NCI-H1092 treated with DMSO at 0.1 percent for 48 hours (cell line): Measurements from ENCODE around the gene GATC.
"Not testable (repeated sequence)": the region's sequence is repeated elsewhere in the genome, so short reads cannot be mapped to it uniquely, and the experiment has no call there.

Experiments used
- DNase-seq: peaks from one replicate; lab custom pipeline; 2025; lab: John Stamatoyannopoulos, UW

GATC gene

DNA sequence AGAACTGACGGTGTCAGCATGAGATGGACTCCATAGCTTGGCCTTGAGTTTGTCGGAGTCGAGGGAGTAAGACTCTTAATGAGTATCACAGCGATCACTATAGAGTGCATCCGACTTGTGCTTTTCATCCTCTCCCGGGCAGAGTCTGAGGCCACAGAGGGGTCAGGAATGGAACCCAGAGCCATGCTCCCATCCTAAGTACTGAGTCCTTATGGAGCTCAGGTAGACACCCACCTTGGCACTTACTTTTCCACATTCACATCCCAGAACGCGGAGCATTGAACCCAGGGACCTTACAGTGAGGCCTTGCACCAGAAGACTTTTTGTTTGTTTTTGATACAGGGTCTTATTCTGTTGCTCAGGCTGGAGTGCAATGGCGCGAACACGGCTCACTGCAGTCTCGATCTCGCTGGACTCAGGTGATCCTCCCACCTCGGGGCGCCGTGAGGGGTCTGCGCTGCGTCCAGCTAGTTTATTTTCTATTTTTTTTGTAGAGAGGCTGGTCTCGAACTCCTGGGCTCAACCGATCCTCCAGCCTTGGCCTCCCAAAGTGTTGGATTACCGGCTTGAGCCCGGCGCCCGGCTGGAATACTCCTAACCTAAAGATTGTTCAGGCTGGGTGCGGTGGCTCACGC, 24.0 kb downstream of the GATC start:
- peak; percentile 14 for DNase-seq

DNA sequence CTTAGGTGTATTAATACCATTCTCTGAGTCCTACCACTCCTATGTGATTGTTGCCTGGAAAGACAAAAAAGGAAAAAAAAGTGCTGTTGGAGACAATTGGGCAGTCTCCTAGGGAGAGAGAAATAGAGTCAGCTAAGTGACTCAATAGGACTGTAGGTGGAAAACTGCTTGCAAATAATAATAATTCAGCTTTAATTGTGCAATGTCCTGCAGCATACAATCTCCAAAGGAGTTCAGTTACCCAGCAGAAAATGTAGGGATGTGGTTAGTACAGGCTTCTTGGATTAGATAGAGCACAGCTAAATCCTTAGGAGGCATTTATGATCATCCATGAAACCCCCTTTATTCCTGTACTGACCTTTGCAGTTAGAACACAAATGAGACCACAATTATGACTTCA, 26.3 kb downstream of the GATC start:
- DNase-seq, result no peak

DNA sequence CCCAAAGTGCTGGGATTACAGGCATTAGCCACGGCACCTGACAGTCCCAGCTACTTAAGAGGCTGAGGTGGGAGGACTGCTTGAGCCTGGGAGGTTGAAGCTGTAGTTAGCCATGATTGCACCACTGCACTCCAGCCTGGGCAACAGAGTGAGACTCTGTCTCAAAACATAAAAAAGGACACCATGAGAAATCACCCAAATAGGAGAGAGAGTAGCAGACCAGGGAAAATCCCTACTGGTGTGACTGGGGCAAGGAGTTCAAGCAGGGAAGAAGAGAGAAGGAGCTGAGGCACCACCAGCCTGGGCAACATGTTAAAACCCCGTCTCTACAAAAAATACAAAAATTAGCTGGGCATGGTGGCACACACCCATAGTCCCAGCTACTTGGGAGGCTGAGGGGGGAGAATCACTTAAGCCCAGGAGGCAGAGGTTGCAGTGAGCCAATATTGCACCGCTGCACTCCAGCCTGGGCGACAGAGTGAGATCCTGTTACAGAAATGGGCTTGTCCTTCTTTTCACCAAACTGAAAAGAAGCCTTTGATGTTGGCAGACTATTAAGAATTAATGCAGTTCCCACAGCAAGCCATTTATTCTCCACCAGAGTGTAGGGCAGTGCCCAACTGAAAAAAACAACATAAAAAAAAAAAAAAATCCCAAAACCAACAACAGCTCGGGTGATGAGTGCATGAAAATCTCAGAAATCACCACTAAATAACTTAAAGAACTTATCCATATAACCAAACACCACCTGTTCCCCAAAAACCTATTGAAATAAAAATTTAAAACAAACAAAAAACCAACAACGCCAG, 27.8 kb downstream of the GATC start:
- no peak for DNase-seq

DNA sequence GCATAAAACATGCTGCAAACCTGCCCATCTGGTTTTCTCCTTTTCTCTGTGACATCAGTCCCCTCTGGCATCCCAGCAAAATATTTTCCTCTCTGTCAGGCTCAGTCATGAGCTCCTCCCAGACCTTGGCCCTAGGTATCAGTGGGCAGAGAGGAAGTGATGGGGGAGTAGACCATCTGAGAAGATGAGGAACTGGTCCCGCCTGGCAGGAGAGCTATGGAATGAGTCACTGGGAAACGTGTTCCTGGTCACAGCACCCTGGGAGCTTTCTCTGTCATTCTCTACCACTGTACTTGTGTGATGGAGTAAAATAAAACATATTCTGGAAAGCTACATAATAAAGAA, 28.3 kb downstream of the GATC start:
- no peak for DNase-seq

DNA sequence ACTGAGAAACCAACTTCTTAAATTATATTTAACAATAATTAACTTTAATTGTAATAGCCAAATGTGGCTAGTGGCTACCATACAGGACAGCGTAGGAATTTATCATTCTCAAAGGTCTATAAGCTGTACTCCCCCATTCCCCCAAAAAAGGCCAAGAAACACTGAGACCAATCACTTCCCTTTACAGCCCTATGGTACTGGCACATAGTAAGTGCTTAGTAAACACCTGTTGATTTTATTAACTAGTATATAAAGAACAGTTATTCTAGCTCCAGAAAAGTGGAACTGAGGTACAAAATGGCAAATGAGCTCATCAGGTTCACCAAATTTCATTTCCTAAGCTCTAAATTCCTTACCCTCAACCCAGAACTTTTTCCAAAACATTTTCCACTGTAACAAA, 29.4 kb downstream of the GATC start:
- no peak for DNase-seq

DNA sequence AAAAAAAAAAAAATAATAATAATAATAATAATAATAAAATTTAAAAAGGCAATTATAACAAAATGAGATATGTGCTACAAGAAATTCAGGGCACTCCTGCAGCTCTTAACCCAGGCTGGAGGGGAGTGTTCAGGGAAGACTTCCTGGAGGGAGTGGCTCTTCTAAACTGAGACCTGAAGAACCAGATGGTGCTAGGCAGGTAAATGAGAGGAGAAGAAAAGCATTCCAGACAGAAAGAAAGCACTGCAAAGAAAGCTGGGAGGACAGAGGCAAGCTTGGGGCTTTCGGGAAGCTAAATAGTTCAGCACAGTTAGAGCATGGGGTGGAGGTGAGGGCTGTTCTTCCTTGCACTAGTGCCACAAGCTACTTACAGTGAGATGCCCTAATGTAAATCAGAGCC, 33.2 kb downstream of the GATC start:
- no peak for DNase-seq

DNA sequence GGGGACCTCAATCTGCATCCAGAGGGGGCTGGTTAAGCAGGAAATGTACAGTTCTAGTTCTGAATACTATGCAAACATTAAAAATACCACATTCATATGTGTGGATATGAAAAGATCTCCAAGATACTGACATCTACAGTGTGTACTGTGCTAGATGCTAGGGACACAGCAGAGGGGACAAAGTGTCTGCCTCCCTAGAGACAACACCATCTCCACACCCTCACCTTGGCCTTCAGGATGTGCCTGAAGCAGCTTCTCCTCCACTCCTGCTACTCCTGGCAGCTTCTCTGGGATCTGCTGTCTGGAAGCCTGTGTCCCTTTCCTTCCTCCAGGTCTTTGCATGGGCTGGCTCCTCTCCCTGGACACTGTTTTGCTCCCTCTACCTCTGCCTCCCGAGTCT, 34.0 kb downstream of the GATC start:
- no peak for DNase-seq

DNA sequence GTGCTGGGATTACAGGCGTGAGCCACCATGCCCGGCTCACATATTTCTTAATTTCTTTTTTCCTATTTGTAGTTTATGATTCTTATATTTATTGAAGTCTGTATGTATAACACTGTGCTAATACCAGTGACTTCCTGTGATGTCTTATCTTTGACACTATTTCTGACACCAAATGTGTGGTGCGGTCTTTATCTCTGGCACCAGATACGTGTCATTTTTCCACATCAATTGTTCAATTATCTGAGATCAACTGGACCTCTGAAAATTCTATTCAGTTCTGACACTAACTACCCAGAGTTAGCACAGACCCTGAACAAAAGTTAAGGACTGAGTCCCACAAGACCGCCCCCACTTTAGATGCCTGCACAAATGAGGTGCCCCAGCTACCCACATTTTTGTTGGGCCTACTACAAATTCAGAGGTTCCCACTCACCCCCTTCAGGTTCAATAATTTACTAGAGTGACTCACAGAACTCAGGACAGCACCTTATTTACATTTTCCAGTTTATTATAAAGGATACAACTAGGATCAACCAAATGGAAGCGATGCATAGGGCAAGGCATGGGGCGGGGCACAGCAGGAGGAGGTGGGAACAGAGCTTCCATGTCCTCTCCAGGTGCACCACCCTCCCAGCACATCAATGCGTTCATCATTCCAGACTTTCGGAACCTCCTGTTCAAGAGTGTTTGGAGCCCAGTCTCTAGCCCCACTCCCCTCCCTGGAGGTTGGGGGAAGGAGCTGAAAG, 35.0 kb downstream of the GATC start:
- DNase-seq, result no peak

DNA sequence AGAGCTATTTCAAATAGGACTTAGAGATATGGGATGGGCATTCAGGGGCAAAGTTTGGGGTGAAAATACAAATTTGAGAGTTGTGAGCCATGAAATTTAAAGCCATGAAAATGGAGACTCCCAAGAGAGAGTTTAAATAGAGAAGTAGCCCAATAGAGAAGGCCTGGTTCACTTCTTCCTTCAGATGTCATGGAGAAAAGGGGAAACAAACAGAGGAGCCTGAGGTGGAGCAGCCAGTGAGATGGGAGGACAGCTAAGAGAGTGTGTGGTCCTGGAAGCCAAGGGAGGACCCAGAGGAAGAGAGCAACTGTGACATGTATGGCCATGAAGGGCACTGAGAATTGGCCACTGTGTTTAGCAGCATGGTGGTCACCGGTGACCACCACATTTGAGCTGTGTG, 37.4 kb downstream of the GATC start:
- no peak for DNase-seq

DNA sequence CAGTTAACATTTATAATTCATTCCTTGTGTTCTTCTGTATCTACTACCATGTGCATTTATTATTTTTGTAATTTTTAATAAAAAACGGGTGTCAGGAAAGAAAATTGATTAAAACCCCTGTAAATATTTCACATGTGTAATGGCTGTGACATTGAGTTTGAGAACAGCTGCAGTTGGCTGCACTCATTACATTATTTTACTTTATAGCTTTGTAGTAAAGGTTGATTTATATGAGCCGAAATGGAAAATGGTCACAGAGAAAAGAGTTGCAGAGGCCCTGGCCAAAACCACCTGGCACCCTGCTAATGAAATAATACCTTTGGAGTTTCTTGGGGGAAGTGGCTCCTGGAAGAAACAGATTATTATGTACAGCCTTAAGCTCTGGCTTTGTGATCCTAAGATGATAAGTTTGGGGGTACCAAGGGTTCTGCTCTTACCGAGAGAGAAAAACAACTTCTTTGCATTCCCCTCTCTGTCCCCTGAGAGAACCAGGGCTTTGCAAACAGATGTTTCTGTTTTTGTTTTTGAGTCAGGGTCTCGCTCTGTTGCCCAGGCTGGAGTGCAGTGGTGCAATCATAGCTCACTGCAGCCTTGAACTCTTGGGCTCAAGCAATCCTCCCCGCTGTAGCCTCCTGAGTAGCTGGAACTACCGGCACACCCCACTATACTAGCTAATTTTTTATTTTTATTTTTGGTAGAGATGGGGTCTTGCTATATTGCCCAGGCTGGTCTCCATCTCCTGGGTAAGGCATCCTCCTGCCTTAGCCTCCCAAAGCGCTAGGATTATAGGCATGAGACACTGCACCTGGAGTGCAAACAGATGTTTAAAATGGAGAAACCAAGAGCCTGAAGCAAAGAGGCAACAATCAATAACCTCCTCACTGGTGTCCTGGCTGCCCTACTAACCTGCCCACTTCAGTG, 40.0 kb downstream of the GATC start:
- DNase-seq, result no peak

DNA sequence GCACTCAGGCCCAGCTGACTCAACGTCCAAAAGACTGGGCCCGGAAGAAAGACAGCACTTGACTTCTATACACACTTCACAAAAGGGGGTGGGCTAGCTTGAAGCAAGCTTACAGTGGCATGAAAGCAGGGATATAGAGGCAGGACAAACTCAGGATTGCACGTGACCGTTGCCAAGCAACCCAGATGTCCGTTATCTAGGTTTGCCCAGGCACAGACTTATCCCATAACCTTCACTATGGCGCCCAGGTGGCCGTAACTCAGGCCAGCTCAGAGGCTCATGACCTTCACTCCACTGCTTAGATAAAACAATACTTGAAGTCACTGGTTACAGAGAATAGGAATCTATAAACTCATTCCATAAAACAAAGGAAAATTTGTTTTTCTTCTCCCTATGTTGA, 41.3 kb downstream of the GATC start:
- not testable (repeated sequence) for DNase-seq

DNA sequence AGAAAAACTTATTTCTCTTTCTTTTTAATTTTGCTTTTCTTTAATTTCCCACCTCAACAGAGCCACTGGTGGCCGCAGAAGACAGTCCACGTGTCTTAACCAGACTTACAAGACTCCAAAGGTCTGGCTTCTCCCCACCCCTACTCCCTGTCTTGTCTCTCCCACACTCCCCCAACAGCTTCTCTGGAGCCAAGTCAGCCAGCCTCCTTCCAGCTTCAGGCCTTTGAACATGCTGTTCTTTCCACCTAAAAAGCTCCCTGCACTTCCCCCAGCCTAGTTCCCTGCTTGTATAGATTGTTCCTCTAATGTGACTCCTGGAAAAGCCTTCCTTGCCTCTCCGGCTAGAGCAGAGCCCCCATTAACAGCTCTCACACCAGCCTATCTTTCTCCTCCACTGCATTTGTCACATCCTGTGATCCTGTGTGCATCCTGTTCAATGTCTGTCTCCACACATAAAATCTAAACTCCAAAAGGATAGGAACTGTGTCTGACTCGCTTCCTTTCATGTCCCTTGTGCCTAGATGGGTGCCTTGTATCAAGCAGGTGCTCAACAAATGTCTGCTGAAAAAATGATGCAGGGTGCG, 41.9 kb downstream of the GATC start:
- DNase-seq, result no peak

DNA sequence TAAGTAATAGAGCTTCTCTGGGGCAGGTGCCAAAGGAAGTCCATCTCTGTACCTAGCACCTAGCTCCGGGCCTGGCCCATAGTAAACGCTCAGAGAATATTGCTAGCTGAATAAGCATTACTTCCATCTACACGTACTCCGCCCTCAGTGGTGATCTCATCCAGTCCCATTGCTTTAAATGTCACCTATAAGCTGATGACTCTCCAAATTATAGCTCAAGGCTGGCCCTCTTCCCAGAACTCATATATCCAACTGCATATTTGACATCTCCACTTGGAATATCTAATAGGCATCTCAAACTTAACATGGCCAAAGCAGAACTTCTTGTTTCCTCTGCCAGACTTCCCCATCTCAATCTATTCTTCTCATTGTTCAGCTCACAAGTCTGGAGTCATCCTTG, 42.8 kb downstream of the GATC start:
- no peak for DNase-seq

DNA sequence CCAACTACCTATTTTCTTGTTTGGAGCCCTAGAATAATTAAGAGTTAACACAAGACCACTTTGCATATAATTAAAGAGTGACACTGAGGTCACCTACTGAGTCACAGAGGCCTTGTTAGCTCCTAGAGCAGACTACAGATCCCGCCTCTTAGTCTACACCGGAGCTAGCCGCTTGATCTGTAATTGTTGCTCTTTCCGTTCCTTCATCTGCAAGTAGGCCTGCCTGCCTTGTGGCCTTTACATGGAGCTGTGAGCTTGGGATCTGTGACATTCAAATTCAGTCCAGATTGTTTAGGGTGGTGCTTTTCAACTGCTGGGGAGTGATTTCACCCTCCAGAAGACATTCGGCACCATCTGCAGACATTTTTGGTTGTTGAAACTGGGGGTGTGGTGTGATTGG, 44.1 kb downstream of the GATC start:
- DNase-seq, result no peak

DNA sequence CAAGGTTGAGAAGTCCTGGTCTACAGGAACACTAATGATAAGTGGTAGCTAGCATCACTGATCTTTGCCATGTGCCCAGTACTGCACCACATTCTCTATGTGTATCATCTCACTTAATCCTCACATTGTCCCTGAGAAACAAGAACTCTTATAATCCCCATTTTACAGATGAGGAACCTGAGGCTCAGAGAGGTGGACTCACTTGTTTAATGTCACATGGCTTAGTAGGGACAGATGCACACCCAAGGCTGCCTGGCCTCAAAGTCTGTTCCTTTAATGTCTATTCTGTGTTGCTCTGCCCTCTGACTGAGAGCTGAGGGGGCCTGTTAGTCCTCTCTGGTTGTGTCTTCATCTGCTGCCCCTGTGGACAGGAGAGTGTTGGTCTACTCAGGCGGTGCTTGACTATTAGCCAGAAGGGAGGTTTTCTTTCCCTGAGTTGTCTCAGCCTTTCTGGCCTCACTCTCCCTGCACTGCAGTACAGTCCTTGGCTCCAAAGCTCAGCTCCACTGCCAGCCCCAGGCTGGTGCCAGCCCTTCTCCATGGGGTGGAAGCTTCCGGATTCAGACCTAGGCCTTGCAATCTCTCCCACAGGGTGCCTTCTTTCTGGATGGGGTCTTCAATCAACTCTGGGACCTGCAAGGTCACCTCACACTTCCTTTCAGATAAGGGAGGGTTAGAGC, 44.7 kb downstream of the GATC start:
- DNase-seq, result no peak

DNA sequence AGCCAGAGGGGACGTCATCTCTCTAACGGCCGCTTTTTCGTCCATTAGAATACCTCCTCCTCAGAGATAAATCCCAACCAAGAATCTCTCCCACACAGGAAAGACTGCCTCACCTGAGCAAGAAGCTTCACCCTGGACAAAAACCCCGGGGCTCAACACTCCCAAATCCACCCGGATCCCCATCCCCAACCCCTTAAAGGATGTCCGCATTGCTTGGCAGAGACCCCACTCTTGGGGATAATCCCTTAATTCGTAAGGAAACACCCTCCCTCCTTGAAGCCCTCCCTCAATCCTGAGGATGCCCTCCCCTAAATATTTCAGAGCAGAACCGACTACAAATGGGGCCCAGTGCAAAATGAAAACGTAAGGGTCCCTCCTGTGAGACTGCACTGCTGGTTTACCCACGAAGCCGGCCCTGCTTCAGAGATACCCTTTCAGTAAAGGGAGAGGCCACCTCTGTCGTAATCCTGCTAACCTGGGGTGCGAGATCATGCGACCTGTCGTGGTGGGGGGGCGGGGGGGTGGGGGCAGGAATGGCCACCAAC, 49.0 kb downstream of the GATC start:
- no peak for DNase-seq

DNA sequence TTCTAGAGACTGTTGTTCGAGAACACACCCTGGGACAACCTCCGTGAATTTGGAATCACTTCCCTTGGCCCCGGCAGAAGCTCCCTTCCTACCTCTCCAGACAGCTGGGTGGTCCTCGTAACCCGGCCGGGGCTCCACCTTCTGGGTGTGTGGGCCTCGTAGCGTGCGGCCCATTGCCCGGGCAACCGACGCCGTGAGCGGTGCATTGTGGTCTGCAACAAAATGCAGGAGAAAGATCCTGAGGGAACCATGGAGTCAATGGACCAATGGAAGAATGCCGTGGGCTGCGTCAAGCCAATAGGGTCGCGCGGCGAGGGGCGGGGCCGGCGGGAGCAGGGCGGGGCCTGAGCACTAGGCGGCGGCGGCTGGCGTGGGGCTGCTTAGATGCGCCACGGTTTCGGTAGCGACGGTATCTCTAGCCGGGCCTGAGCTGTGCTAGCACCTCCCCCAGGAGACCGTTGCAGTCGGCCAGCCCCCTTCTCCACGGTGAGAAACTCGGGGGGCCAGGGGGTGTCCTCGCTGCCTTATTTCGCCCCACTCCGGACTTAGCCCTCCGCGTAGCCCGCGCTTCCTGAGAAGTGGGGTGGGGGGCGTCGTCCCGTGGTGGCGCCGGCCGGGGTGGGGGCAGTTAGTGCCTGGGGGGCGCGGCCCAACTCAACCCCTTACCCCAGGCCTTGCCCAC, 49.6 kb downstream of the GATC start, which contains the start of gene DYNLL1:
Gene DYNLL1, plus strand, starts transcription at position 383 of the 682 bp plus-strand sequence. CDS start 309 bp downstream, outside the sequence.
- peak; percentile 90 for DNase-seq

DNA sequence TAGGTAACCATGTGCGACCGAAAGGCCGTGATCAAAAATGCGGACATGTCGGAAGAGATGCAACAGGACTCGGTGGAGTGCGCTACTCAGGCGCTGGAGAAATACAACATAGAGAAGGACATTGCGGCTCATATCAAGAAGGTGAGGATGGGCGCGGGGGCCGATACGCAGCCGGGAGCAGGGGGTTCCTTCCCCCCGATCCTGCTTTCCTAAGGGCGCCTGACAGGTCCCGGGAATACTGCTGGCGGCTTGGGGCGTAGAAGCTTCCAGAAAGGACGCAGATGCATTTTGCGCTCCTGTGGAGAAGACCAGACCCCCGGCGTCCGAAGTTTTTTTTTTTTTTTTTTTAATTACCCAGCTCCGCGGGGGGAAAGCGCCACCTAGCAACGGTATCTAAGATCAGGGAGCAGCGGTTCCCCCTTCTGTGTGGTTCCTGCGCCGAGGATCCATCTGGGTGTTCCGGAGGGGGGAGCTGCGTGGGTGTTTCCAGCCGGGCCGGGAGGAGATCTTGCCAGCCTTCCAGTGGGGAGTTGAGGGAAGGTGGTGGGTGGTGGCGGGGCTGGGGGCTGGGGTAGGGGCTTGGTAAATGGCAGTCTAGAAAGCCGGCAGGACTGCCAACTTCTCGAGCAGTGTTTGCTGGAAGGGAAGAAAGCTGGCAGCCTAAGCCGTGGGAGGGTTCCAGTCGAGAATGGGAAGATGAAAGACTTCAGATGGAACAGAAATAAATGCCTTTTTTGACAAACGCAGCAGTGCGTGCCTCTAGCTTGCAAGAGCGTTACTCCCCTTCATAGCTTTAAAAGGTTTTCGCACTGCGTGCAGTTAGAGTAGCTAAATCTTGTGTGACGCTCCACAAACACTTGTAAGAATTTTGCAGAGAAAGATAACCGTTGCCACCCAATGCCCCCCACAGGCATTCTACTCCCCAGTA, 50.4 kb downstream of the GATC start:
- peak; percentile 51 for DNase-seq

DNA sequence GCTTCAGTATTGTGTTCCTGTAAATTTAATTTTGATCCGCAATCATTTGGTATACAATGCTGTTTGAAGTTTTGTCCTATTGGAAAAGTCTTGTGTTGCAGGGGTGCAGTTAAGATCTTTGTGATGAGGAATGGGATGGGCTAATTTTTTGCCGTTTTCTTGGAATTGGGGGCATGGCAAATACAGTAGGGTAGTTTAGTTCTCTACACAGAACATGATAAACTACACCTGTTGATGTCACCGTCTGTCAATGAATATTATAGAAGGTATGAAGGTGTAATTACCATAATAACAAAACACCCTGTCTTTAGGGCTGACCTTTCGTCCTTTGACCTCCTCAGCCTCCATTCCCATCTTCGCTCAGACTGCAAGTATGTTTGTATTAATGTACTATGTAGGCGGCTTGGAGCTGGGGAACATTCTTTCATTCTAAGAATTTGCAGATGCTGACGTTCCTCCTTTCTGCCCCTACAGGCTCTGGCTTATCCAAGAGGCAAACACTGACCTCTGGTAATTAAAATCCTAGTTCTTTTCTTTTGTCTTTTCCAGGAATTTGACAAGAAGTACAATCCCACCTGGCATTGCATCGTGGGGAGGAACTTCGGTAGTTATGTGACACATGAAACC, 51.4 kb downstream of the GATC start:
- DNase-seq, result no peak
